Measurements from ENCODE around the gene HRH3. TPM values are rescaled to one million over a fixed set of nuclear protein-coding genes. Genes with fewer than 3 reads are reported as not detected.

Gene HRH3
- total and polyA plus RNA-seq, 2 donors (not counting 1 experiment from before 2014, with no cell fraction given) = not detected

GRCh38 chr20:62230696-62231095 is 10.6 kb upstream of the HRH3 start:
- H3K4me3 Mint-ChIP-seq = no peak overlapping the region
- WGBS (ENCODE audit: insufficient coverage) = 94% methylated on average over 10 of the region's 10 CpGs
- intact Hi-C loops (cut with micrococcal nuclease) = no loop called here

GRCh38 chr20:62230276-62230675 is 10.2 kb upstream of the HRH3 start:
- Histone ChIP-seq H3K27me3 (replicated peaks in 1 of 4; ENCODE audit: control extremely low read depth in 1 of 4, control insufficient read depth in 3 of 4, insufficient read depth in 4 of 4, low read length in 3 of 4) (peaks cover 0 to 24% (median 1%) of the 10 kb centered on the region in 4 experiments), H3K9ac (ENCODE audit: low read length) (no peak overlapping the region), H2AFZ (ENCODE audit: insufficient read depth, low read depth, low read length, poor library complexity, severe bottlenecking) (no peak overlapping the region), H3K4me1 (ENCODE audit: control insufficient read depth in 2 of 2, insufficient read depth in 2 of 2, low read length in 2 of 2) (no peaks in the 10 kb centered on the region), H3K27ac (ENCODE audit: low read length in 2 of 2) (no peak overlapping the region), H3K9me3 (ENCODE audit: control extremely low read depth in 1 of 3, control insufficient read depth in 2 of 3, insufficient read depth in 1 of 3, low read length in 2 of 3) (peaks cover 0 to 20% (median 5%) of the 10 kb centered on the region in 3 donors), H3K36me3 (replicated peaks in 1 of 2; ENCODE audit: control extremely low read depth in 1 of 2, control insufficient read depth in 1 of 2, extremely low read depth in 1 of 2, insufficient read depth in 2 of 2, low read length in 1 of 2) (no peaks in the 10 kb centered on the region), H3K4me3 (ENCODE audit: control extremely low read depth in 1 of 5, extremely low read depth in 1 of 5, insufficient read depth in 1 of 5, low read depth in 2 of 5, low read length in 4 of 5) (no peak overlapping the region), H3K4me2 (replicated peaks; ENCODE audit: low read depth, low read length, poor library complexity, severe bottlenecking) (no peak overlapping the region), H4K20me1 (ENCODE audit: control insufficient read depth, insufficient read depth, low read length, poor library complexity, severe bottlenecking) (no peaks in the 10 kb centered on the region), H3K79me2 (ENCODE audit: control insufficient read depth, insufficient read depth, low read length) (no peaks in the 10 kb centered on the region)
- Mint-ChIP-seq H3K9me3 (ENCODE audit: insufficient read depth) (no peaks in the 10 kb centered on the region), H3K27ac (no peak overlapping the region), H3K4me1 (no peaks in the 10 kb centered on the region), H3K27me3 (peaks cover 12% of the 10 kb centered on the region), H3K4me3 (no peak overlapping the region)
- intact Hi-C loops (cut with micrococcal nuclease) = no loop called here
- WGBS (ENCODE audit: insufficient coverage) = 98% methylated on average over 2 of the region's 2 CpGs
- ChIA-PET CTCF (no interaction called here), POLR2A (no interaction called here)
- DNase-seq = no peak
- no peak for ATAC-seq (ENCODE audit: low read depth)
- no peak for TF ChIP-seq CTCF (IDR thresholded peaks at IDR 0.05)
- TF ChIP-seq EZH2 (IDR thresholded peaks at IDR 0.05; ENCODE audit: borderline replicate concordance, insufficient read depth, low read depth, low read length, poor library complexity, severe bottlenecking) = no peak

More at GRCh38 chr20:62230696-62231095, 10.6 kb upstream of the HRH3 start:
- H3K9me3 Mint-ChIP-seq (ENCODE audit: insufficient read depth) = no peaks in the 10 kb centered on the region
- Histone ChIP-seq H3K79me2 (ENCODE audit: control insufficient read depth, insufficient read depth, low read length) (no peaks in the 10 kb centered on the region), H2AFZ (ENCODE audit: insufficient read depth, low read depth, low read length, poor library complexity, severe bottlenecking) (no peak overlapping the region), H3K27ac (ENCODE audit: low read length in 2 of 2) (no peak overlapping the region), H3K4me2 (replicated peaks; ENCODE audit: low read depth, low read length, poor library complexity, severe bottlenecking) (no peak overlapping the region), H4K20me1 (ENCODE audit: control insufficient read depth, insufficient read depth, low read length, poor library complexity, severe bottlenecking) (no peaks in the 10 kb centered on the region), H3K27me3 (replicated peaks in 1 of 4; ENCODE audit: control extremely low read depth in 1 of 4, control insufficient read depth in 3 of 4, insufficient read depth in 4 of 4, low read length in 3 of 4) (peaks cover 0 to 27% (median 1%) of the 10 kb centered on the region in 4 experiments), H3K9me3 (ENCODE audit: control extremely low read depth in 1 of 3, control insufficient read depth in 2 of 3, insufficient read depth in 1 of 3, low read length in 2 of 3) (peaks cover 0 to 22% (median 5%) of the 10 kb centered on the region in 3 donors), H3K9ac (ENCODE audit: low read length) (no peak overlapping the region), H3K4me3 (ENCODE audit: control extremely low read depth in 1 of 5, extremely low read depth in 1 of 5, insufficient read depth in 1 of 5, low read depth in 2 of 5, low read length in 4 of 5) (no peak overlapping the region), H3K36me3 (replicated peaks in 1 of 2; ENCODE audit: control extremely low read depth in 1 of 2, control insufficient read depth in 1 of 2, extremely low read depth in 1 of 2, insufficient read depth in 2 of 2, low read length in 1 of 2) (no peaks in the 10 kb centered on the region), H3K4me1 (ENCODE audit: control insufficient read depth in 2 of 2, insufficient read depth in 2 of 2, low read length in 2 of 2) (no peaks in the 10 kb centered on the region)
- peaks cover 12% of the 10 kb centered on the region for H3K27me3 Mint-ChIP-seq
- no peak for TF ChIP-seq EZH2 (IDR thresholded peaks at IDR 0.05; ENCODE audit: borderline replicate concordance, insufficient read depth, low read depth, low read length, poor library complexity, severe bottlenecking)
- TF ChIP-seq CTCF (IDR thresholded peaks at IDR 0.05) = no peak
- ChIA-PET CTCF (no interaction called here), POLR2A (no interaction called here)
- ATAC-seq (ENCODE audit: low read depth) (no peak), DNase-seq (no peak)
- H3K27ac Mint-ChIP-seq = no peak overlapping the region
- no peaks in the 10 kb centered on the region for H3K4me1 Mint-ChIP-seq

Data from B cell (primary cell).